Ovary (tissue), 3 donors: ENCODE results near the gene ALG6.

Experiments
- POLR2A ChIP-seq: fragments of 450-650 bp; IDR thresholded peaks from one replicate; pipeline ENCODE4 v1.6.1; 2017; ENCODE audit warnings: antibody characterized with exemption, mild to moderate bottlenecking, moderate library complexity
- TF ChIP-seq, protein P1 (sequence below), 3 donors: fragments of 450-650 bp in 2 of 3; fragments of 200-600 bp in 1 of 3; IDR thresholded peaks; one replicate each; pipeline versions ENCODE4 v1.5.1 to v1.8.0; 2016 to 2022; ENCODE audit warnings: antibody characterized with exemption in 3 of 3, mild to moderate bottlenecking in 1 of 3
- donor health status: DM: no; HTN: no; CAD: no.

DNA sequence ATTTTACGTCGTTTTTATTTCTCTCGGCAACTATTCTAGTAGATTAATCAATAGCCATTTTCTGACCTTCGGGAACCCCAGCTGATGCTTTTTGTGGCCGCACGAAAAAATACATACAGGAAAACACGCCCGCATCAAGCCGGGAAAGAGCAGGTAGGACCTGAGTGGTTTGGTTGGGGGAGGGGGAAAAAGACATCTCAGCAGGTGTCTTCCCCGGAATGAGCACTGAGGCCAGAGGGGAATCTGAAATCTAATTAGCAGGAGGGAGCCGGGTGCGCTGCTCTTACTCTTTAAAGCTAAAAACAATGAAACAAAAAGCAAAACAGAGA lies 45.7 kb upstream of the ALG6 start:
- TF ChIP-seq, protein P1, sequence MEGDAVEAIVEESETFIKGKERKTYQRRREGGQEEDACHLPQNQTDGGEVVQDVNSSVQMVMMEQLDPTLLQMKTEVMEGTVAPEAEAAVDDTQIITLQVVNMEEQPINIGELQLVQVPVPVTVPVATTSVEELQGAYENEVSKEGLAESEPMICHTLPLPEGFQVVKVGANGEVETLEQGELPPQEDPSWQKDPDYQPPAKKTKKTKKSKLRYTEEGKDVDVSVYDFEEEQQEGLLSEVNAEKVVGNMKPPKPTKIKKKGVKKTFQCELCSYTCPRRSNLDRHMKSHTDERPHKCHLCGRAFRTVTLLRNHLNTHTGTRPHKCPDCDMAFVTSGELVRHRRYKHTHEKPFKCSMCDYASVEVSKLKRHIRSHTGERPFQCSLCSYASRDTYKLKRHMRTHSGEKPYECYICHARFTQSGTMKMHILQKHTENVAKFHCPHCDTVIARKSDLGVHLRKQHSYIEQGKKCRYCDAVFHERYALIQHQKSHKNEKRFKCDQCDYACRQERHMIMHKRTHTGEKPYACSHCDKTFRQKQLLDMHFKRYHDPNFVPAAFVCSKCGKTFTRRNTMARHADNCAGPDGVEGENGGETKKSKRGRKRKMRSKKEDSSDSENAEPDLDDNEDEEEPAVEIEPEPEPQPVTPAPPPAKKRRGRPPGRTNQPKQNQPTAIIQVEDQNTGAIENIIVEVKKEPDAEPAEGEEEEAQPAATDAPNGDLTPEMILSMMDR (IDR thresholded peaks at IDR 0.05) = no peak
- no peak for TF ChIP-seq POLR2A
